ENCODE data around the gene TCEA2. TPM values are rescaled to one million over a fixed set of nuclear protein-coding genes. Genes with fewer than 3 reads are reported as not detected.
A peak's percentile ranks its signal among the peaks of the same experiment; 100 is the strongest.

TCEA2 gene
- total RNA-seq = 10 to 100 TPM; 22.4 to 70.3 (median 37.1) TPM

GRCh38 chr20:64062596-64063388 lies at the start of gene TCEA2:
TSS of gene TCEA2 (plus strand) at chr20:64063198. CDS start at chr20:64063313, 115 bp downstream.
- H3K4me3 ChIP-seq = peak within 1 kb of the TSS; percentile 68 to 94 (median 90)
- 2 to 33% (median 15%) methylated on average over 3 to 20 of the region's 85 CpGs; no CpG with 5 or more reads in 6 of the 10 experiments for WGBS, 10 experiments

DNA sequence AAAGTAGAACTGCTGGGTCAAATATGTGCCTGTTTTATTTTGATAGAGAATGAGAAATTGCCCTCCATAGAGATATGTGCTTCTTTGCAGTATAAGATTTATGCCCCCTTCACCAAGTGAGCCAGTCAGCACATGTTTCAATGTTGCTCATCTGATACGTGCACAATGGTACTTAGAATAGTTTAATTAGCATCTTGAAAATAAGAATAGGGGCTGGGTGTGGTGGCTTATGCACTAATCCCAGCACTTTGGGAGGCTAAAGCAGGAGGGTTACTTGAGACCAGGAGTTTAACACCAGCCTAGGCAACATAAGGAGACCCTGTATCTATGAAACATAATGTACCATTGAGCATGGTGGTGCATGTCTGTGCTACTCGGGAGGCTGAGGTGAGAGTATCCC lies 47.4 kb upstream of the TCEA2 start:
- H3K27ac ChIP-seq = no peak overlapping the region
- in situ Hi-C loops (cut with MboI; ENCODE audit: low pct_unique_long_range_greater_than_20kb in 2 of 9, low sequenced_read_pairs in 9 of 9, unreplicated experiment in 9 of 9) = no loop called here
- H3K4me3 ChIP-seq = no peak overlapping the region
- no peaks in the 10 kb centered on the region for H3K4me1 ChIP-seq (replicated peaks in 1 of 2)
- 36 to 93% (median 82%) methylated on average over 1 to 2 of the region's 2 CpGs; no CpG with 5 or more reads in 4 of the 10 experiments for WGBS, 10 experiments
- ATAC-seq (replicated peaks in 6 of 8) = peak in 3 of 8 experiments; percentile 82 to 91 (median 90)

More at GRCh38 chr20:64062596-64063388, at the start of gene TCEA2:
- Histone ChIP-seq H3K27ac (peak within 1 kb of the TSS; percentile 64 to 71), H3K4me1 (replicated peaks in 1 of 2) (peaks cover 15% of the 10 kb centered on the region in 2 donors)
- peak; percentile 86 to 96 (median 89) for ATAC-seq (replicated peaks in 6 of 8)
- in situ Hi-C loops (cut with MboI; ENCODE audit: low pct_unique_long_range_greater_than_20kb in 2 of 9, low sequenced_read_pairs in 9 of 9, unreplicated experiment in 9 of 9) = no loop called here

- Histone ChIP-seq H3K27ac (no peak overlapping the region), H3K4me3 (no peak overlapping the region), H3K4me1 (replicated peaks in 1 of 2) (no peaks in the 10 kb centered on the region)
- peak in 2 of 8 experiments; percentile 13 to 20 for ATAC-seq (replicated peaks in 6 of 8)
- in situ Hi-C loops (cut with MboI; ENCODE audit: low pct_unique_long_range_greater_than_20kb in 2 of 9, low sequenced_read_pairs in 9 of 9, unreplicated experiment in 9 of 9) = no loop called here
- WGBS, 10 experiments = 90 to 100% (median 95%) methylated on average over 3 to 15 of the region's 36 CpGs; no CpG with 5 or more reads in 5 of the 10 experiments
Observed at GRCh38 chr20:64021124-64021975, 41.6 kb upstream of the TCEA2 start.

GRCh38 chr20:64022671-64023360 lies 40.2 kb upstream of the TCEA2 start:
- Histone ChIP-seq H3K4me1 (replicated peaks in 1 of 2) (no peaks in the 10 kb centered on the region), H3K4me3 (no peak overlapping the region), H3K27ac (no peak overlapping the region)
- peak in 3 of 8 experiments; percentile 35 to 75 (median 66) for ATAC-seq (replicated peaks in 6 of 8)
- WGBS, 10 experiments = 51 to 100% (median 99%) methylated on average over 1 to 10 of the region's 17 CpGs; no CpG with 5 or more reads in 1 of the 10 experiments
- in situ Hi-C loops (cut with MboI; ENCODE audit: low pct_unique_long_range_greater_than_20kb in 2 of 9, low sequenced_read_pairs in 9 of 9, unreplicated experiment in 9 of 9) = no loop called here

- in situ Hi-C loops (cut with MboI; ENCODE audit: low pct_unique_long_range_greater_than_20kb in 2 of 9, low sequenced_read_pairs in 9 of 9, unreplicated experiment in 9 of 9) = no loop called here
- ATAC-seq (replicated peaks in 6 of 8) = no peak
- no peak overlapping the region for H3K4me3 ChIP-seq
- 45 to 98% (median 74%) methylated on average over 1 to 12 of the region's 15 CpGs; no CpG with 5 or more reads in 1 of the 10 experiments for whole genome bisulfite sequencing, 10 experiments
- no peak overlapping the region for H3K27ac ChIP-seq
- no peaks in the 10 kb centered on the region for H3K4me1 ChIP-seq (replicated peaks in 1 of 2)
Observed at GRCh38 chr20:64023361-64024140, 39.4 kb upstream of the TCEA2 start.

DNA sequence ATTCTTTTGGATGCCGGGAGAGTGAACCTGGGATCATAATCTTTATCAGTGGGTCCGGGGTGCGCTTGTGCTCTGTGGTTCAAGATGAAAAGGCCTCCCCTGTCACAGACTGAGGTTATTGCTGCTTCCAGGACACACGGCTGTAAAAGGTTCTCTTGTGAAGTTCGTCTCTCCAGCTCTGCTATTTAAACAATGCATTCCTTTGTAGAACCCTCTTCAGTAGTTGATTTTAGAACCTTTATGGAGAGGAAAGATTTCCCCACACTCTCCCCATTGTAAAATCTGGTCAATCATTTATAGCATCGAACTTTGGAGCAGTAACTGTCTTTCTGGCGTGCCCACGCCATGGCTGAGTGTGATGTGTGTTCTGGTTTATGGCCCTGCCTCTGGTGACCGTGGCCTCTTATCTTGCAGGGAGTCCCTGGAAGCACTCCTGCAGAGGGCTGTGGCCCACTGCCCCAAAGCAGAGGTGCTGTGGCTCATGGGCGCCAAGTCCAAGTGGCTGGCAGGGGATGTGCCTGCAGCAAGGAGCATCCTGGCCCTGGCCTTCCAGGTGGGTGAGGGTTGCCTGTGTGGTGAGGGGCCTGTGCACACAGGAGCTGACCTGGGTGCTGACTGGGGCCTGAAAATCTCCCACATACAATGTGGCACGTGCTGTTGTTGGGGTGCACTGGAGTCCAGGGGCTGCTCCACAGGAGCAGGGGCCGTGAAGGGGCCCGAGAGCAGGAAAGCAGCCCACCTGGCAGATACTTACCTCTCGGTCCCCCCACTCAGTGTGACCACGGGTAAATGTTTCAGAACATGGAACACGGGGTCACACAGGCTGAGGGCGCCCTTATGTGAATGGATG lies 38.6 kb upstream of the TCEA2 start:
- no peak overlapping the region for H3K4me3 ChIP-seq
- no peaks in the 10 kb centered on the region for H3K4me1 ChIP-seq (replicated peaks in 1 of 2)
- WGBS, 10 experiments = 45 to 100% (median 83%) methylated on average over 1 to 11 of the region's 17 CpGs; no CpG with 5 or more reads in 1 of the 10 experiments
- no peak overlapping the region for H3K27ac ChIP-seq
- no peak for ATAC-seq (replicated peaks in 6 of 8)
- in situ Hi-C loops (cut with MboI; ENCODE audit: low pct_unique_long_range_greater_than_20kb in 2 of 9, low sequenced_read_pairs in 9 of 9, unreplicated experiment in 9 of 9) = no loop called here

DNA sequence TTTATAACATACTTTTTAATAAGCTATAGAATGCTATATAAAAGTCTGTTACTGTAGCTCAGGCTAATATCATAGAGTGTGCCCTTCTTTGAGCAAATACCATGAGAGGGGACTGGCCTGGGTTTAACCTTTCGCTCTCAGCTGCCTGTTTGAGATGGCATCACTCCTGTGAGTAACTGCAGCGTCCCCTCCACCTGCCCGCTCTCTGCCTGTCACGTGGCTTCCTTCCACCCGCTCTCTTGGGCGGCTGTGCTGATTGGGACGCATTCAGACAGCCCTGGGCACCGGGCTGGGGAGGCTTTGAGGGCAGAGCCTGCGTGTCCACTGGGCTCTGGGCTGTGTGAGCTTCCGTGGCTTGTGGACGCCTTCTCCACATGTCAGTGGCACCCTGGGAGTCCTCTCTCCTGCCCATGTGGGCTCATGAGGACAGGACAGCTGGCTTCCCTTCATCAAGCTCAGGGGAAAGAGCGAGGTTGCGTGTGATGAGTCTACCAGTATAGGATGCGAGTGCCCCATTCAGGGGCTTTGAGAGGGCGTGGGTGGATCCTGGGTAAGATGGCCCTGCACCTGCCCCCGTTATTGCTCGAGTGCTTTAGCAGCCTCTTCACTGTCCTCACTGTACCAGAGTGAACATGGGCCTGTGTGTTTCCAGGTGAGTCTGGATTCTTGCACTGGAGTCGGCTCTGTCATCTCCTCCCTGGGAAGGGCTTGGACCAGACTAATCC lies 37.7 kb upstream of the TCEA2 start:
- Histone ChIP-seq H3K27ac (no peak overlapping the region), H3K4me1 (replicated peaks in 1 of 2) (no peaks in the 10 kb centered on the region), H3K4me3 (no peak overlapping the region)
- WGBS, 10 experiments = 89 to 100% (median 98%) methylated on average over 2 to 9 of the region's 18 CpGs; no CpG with 5 or more reads in 2 of the 10 experiments
- no peak for ATAC-seq (replicated peaks in 6 of 8)
- in situ Hi-C loops (cut with MboI; ENCODE audit: low pct_unique_long_range_greater_than_20kb in 2 of 9, low sequenced_read_pairs in 9 of 9, unreplicated experiment in 9 of 9) = no loop called here

DNA sequence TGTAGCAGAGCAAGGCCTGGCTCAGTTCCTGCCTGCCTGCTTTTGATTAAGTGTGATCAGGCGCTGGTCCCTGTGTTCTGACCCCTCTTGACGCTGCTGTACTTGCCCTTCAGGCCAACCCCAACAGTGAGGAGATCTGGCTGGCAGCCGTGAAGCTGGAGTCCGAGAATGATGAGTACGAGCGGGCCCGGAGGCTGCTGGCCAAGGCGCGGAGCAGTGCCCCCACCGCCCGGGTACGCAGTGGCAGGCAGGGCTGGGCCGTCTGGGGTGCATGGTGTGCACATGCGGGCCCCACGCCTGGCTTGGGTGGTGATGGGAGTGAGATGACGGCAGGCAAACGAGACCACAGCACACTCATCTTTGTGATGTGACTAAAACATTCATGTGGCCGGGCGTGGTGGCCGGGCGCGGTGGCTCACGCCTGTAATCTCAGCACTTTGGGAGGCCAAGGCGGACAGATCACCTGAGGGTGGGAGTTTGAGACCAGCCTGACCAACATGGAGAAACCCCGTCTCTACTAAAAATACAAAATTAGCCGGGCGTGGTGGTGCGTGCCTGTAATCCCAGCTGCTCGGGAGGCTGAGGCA lies 37.1 kb upstream of the TCEA2 start:
- WGBS, 10 experiments = 72 to 100% (median 87%) methylated on average over 1 to 14 of the region's 29 CpGs; no CpG with 5 or more reads in 6 of the 10 experiments
- no peak overlapping the region for H3K4me3 ChIP-seq
- H3K27ac ChIP-seq = no peak overlapping the region
- H3K4me1 ChIP-seq (replicated peaks in 1 of 2) = no peaks in the 10 kb centered on the region
- ATAC-seq (replicated peaks in 6 of 8) = peak in 3 of 8 experiments; percentile 7 to 55 (median 28)
- in situ Hi-C loops (cut with MboI; ENCODE audit: low pct_unique_long_range_greater_than_20kb in 2 of 9, low sequenced_read_pairs in 9 of 9, unreplicated experiment in 9 of 9) = no loop called here

DNA sequence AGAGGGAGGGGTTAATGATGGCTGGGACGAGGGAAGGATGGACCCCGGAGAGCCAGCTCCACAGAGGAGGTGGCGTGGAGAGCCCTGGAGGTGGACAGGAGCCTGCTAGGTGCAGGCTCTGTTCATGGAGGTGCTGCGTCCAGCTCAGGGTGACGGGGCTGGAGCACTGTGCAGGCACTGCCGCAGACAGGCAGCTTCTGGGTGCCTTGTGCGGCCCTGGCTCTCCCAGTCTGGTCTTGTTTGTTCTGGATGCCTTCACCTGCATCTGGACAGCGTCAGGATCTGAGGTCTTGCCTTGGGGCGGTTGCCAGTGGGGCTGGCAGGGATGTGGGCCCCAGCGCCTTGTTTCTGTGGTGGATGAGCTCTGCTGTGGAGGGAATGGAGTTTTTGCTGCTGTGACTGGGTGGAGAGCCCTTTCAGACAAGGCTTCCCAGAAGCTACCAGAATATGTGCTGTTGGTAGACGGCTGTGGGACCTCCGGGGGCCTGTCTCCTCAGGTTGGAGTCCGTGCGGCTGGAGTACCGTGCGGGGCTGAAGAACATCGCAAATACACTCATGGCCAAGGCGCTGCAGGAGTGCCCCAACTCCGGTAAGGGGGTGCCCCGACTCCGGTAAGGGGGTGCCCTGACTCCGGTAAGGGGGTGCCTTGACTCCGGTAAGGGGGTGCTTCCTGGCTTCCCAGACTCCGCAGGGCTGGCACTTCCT lies 34.9 kb upstream of the TCEA2 start:
- Histone ChIP-seq H3K4me3 (no peak overlapping the region), H3K4me1 (replicated peaks in 1 of 2) (no peaks in the 10 kb centered on the region), H3K27ac (no peak overlapping the region)
- no peak for ATAC-seq (replicated peaks in 6 of 8)
- in situ Hi-C loops (cut with MboI; ENCODE audit: low pct_unique_long_range_greater_than_20kb in 2 of 9, low sequenced_read_pairs in 9 of 9, unreplicated experiment in 9 of 9) = no loop called here
- WGBS, 10 experiments = 86 to 100% (median 92%) methylated on average over 1 to 11 of the region's 24 CpGs; no CpG with 5 or more reads in 5 of the 10 experiments

- ATAC-seq (replicated peaks in 6 of 8) = no peak
- H3K4me1 ChIP-seq (replicated peaks in 1 of 2) = no peaks in the 10 kb centered on the region
- no peak overlapping the region for H3K4me3 ChIP-seq
- whole genome bisulfite sequencing, 10 experiments = 92 to 100% (median 97%) methylated on average over 1 to 9 of the region's 38 CpGs; no CpG with 5 or more reads in 4 of the 10 experiments
- H3K27ac ChIP-seq = no peak overlapping the region
- in situ Hi-C loops (cut with MboI; ENCODE audit: low pct_unique_long_range_greater_than_20kb in 2 of 9, low sequenced_read_pairs in 9 of 9, unreplicated experiment in 9 of 9) = no loop called here
Observed at GRCh38 chr20:64029293-64030117, 33.5 kb upstream of the TCEA2 start.
